Mucosa of descending colon (tissue), 3 donors: Measurements from ENCODE around the gene SCFD2. TPM values are rescaled to one million over a fixed set of nuclear protein-coding genes. Genes with fewer than 3 reads are reported as not detected.
A peak's percentile ranks its signal among the peaks of the same experiment; 100 is the strongest.

Experiments
- ATAC-seq: fragments of 200-7000 bp; cut with Tn5 transposase; one replicate; pipeline ENCODE4 v1.9.1; 2020; ENCODE audit warnings: mild to moderate bottlenecking, moderate library complexity
- DNase-seq, 3 donors: peaks; one replicate each; pipeline ENCODE4 v3.0.0-alpha.2; 2020
- H3K36me3 ChIP-seq: fragments of 200-600 bp; one replicate; pipeline ENCODE4 v1.8.0; 2021; ENCODE audit warnings: low read depth, mild to moderate bottlenecking
- H3K4me1 ChIP-seq: fragments of 200-600 bp; one replicate; pipeline ENCODE4 v1.8.0; 2021; ENCODE audit warnings: low read depth, mild to moderate bottlenecking
- H3K4me3 ChIP-seq: fragments of 200-600 bp; one replicate; pipeline ENCODE4 v1.8.0; 2021; ENCODE audit warnings: mild to moderate bottlenecking
- H3K9me3 ChIP-seq: fragments of 200-600 bp; one replicate; pipeline ENCODE4 v1.8.0; 2021; ENCODE audit warnings: mild to moderate bottlenecking
- intact Hi-C, 2 donors: fragments of 100-400 bp; cut with DNase I in 1 of 2; cut with micrococcal nuclease in 1 of 2; formaldehyde crosslinking; loops; one replicate each; pipeline versions ENCODE4 v1.11.0 to v1.11.1; 2022; cut with DNase I, micrococcal nuclease
- total RNA-seq, 3 donors: library from RNA; stranded (reverse); fragmentation: NEBNext Ultra II Directional in 2 of 3; extraction: Animal tissue kit (Norgen Biotek cat#: 25700) in 2 of 3; gene quantifications; one replicate each; pipeline versions ENCODE4 v1.2.1 to v1.2.4, GENCODE V29; 2021 to 2023
- TF ChIP-seq, protein P1 (sequence below): fragments of 200-600 bp; IDR thresholded peaks from one replicate; pipeline ENCODE4 v1.8.0; 2022; ENCODE audit warnings: antibody characterized with exemption, mild to moderate bottlenecking
- donor health status: DM: no; HTN: no; CAD: no; lungs with moderate emphysema.
- donor health status: DM: no; HTN: no; CAD: no.
- donor health status: DM: no; HTN: yes; CAD: no.

Gene SCFD2
- total RNA-seq, 3 donors from 2014 or later = 11.7 to 17.2 (median 16.0) TPM

- H3K4me3 ChIP-seq = no peak overlapping the region
- no peaks in the 10 kb centered on the region for H3K36me3 ChIP-seq
- ATAC-seq (no peak), DNase-seq (no peak)
- intact Hi-C loops = no loop called here
- no peaks in the 10 kb centered on the region for H3K9me3 ChIP-seq
- TF ChIP-seq, protein P1, sequence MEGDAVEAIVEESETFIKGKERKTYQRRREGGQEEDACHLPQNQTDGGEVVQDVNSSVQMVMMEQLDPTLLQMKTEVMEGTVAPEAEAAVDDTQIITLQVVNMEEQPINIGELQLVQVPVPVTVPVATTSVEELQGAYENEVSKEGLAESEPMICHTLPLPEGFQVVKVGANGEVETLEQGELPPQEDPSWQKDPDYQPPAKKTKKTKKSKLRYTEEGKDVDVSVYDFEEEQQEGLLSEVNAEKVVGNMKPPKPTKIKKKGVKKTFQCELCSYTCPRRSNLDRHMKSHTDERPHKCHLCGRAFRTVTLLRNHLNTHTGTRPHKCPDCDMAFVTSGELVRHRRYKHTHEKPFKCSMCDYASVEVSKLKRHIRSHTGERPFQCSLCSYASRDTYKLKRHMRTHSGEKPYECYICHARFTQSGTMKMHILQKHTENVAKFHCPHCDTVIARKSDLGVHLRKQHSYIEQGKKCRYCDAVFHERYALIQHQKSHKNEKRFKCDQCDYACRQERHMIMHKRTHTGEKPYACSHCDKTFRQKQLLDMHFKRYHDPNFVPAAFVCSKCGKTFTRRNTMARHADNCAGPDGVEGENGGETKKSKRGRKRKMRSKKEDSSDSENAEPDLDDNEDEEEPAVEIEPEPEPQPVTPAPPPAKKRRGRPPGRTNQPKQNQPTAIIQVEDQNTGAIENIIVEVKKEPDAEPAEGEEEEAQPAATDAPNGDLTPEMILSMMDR = no peak
- H3K4me1 ChIP-seq = no peaks in the 10 kb centered on the region
Observed at GRCh38 chr4:52942936-52943335, 422.9 kb downstream of the SCFD2 start.

DNA sequence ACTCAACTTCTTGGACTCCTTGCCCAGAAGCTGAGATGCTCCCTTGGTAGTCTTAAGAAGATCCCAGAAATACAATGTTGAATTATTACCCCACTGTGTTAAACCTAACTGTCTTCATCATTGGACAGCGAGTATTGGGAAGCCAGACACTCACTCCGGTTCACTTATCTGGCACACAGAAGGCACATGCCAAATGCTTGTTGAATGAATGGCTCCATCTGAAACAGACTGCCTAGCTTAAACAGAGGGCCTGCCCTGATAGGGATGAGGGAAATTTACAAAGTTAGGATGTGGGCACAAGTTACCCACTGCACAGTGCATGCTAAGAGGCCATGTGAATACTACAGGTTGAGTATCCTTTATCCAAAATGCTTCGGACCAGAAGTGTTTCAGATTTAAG lies 424.4 kb downstream of the SCFD2 start:
- intact Hi-C loops = no loop called here
- TF ChIP-seq, protein P1 = no peak
- DNase-seq (no peak), ATAC-seq (no peak)
- Histone ChIP-seq H3K4me3 (no peak overlapping the region), H3K4me1 (no peaks in the 10 kb centered on the region), H3K36me3 (no peaks in the 10 kb centered on the region), H3K9me3 (no peaks in the 10 kb centered on the region)

DNA sequence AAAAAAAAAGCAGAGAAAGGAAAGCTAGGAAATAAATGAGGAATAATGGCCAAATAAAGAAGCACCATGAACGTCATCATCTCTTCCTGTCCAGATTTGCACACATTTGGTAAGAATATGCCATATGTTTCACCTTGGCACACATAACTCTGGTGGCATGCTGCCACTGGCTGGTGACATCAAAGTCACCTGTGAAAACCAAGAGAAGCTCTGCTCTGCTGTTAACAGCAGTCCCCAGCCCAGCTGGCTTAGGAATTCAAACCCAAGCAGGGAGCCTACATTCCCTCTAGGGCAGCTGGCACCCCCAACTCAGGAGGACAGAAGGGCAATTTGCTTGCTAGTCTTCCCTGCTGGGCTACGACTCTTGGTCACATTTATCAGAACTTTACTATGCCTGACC lies 426.1 kb downstream of the SCFD2 start:
- no peaks in the 10 kb centered on the region for H3K9me3 ChIP-seq
- intact Hi-C loops = no loop called here
- H3K4me1 ChIP-seq = no peaks in the 10 kb centered on the region
- H3K4me3 ChIP-seq = no peak overlapping the region
- no peak for DNase-seq
- ATAC-seq = peak; percentile 27
- TF ChIP-seq, protein P1 = no peak
- H3K36me3 ChIP-seq = no peaks in the 10 kb centered on the region

- H3K9me3 ChIP-seq = no peaks in the 10 kb centered on the region
- intact Hi-C loops = no loop called here
- H3K4me3 ChIP-seq = no peak overlapping the region
- no peaks in the 10 kb centered on the region for H3K36me3 ChIP-seq
- TF ChIP-seq, protein P1 = no peak
- no peak for ATAC-seq
- no peaks in the 10 kb centered on the region for H3K4me1 ChIP-seq
- no peak for DNase-seq
Observed at GRCh38 chr4:52939325-52939724, 426.5 kb downstream of the SCFD2 start.

GRCh38 chr4:52937829-52938228 lies 428.0 kb downstream of the SCFD2 start:
- peak; percentile 62 for ATAC-seq
- Histone ChIP-seq H3K4me1 (no peaks in the 10 kb centered on the region), H3K36me3 (no peaks in the 10 kb centered on the region), H3K9me3 (no peaks in the 10 kb centered on the region), H3K4me3 (no peak overlapping the region)
- intact Hi-C loops = no loop called here
- TF ChIP-seq, protein P1 = no peak
- no peak for DNase-seq

- Histone ChIP-seq H3K9me3 (no peaks in the 10 kb centered on the region), H3K36me3 (no peaks in the 10 kb centered on the region), H3K4me1 (no peaks in the 10 kb centered on the region), H3K4me3 (no peak overlapping the region)
- ATAC-seq (no peak), DNase-seq (no peak)
- intact Hi-C loops = no loop called here
- TF ChIP-seq, protein P1 = no peak
Observed at GRCh38 chr4:52936729-52937128, 429.1 kb downstream of the SCFD2 start.
